ENCODE measurements around the gene PPCDC. TPM values are rescaled to one million over a fixed set of nuclear protein-coding genes. Genes with fewer than 3 reads are reported as not detected.
A peak's percentile ranks its signal among the peaks of the same experiment; 100 is the strongest.

PPCDC gene
- total RNA-seq, 2 experiments from 2014 or later, result 27.3 to 29.1 TPM

DNA sequence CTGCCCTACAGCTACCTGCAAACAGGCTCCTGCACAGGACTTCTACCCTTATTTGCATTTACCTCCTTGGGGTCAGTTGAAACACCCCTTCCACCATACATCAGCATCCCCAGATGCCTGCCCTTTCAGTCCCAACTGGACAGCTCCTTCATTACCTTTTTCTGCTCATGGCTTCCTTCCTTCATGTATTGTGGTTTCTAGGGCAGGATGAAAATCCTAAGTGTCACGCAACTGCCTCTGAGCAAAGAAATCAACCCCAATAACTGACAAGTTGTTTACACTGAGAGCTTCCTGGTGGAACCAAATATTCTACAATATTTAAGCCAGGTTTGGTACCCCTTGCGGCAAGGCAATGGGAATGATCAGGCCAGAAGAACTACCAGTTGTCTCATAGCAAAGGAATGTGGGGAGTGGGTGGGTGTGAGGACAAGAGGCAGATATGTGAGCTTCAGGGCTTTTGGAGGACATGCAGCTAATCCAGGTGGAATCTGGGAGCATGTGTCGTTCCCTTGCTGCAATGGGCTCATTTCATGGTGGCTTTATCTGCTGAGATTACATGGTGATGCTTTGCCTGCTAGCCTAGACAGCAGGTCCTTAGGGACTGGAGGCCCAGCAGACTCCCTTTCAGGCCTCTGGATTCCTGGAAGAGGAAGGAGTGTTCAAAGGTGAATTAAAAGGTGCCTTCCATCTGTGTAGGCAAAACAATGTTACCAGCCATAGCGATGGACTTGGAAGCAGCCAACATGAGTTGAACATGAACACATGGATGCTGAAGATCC is 34.9 kb downstream of the PPCDC start:
- no peak overlapping the region for H3K4me3 Mint-ChIP-seq
- ChIA-PET POLR2A (interaction anchor here (0.9 to 1.5 kb wide), 2 partner anchors 9 to 16 kb away, joined by 3 to 8 read pairs; no protein-coding TSS in a partner anchor), CTCF (interaction anchor here (1.4 to 2.1 kb wide), 3 partner anchors 9 to 118 kb away, joined by 4 to 7 read pairs (median 6); no protein-coding TSS in a partner anchor)
- H3K27me3 Mint-ChIP-seq (ENCODE audit: low read depth), result peaks cover 1% of the 10 kb centered on the region
- no peak for ATAC-seq
- DNase-seq, result no peak
- H3K9me3 Mint-ChIP-seq (ENCODE audit: insufficient read depth), result no peaks in the 10 kb centered on the region
- peak overlapping the region; percentile 23 for H3K27ac Mint-ChIP-seq
- H3K36me3 Mint-ChIP-seq (ENCODE audit: low read depth), result peaks cover 4% of the 10 kb centered on the region
- peaks cover 42% of the 10 kb centered on the region for H3K4me1 Mint-ChIP-seq (ENCODE audit: low read depth)

DNA sequence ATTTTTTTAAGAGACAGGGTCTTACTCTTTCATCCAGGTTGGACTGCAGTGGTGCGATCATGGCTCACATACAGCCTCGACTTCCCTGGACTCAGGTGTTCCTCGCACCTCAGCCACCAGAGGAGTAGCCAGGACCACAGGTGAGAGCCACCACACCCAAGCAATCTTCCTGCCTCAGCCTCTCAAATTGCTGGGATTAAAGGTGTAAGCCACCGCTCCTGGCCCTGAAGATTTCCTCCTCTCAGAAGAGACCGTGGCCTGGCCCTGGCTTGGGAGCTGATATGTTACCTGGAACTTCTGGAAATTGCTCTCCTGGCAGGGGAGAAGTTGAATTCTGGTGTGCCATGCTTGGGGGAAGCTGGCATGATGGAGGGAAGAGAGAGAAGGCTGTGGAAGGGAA is 36.2 kb downstream of the PPCDC start:
- H3K36me3 Mint-ChIP-seq (ENCODE audit: low read depth), result peaks cover 10% of the 10 kb centered on the region
- H3K4me3 Mint-ChIP-seq, result no peak overlapping the region
- H3K27me3 Mint-ChIP-seq (ENCODE audit: low read depth), result peaks cover 2% of the 10 kb centered on the region
- DNase-seq, result no peak
- peaks cover 40% of the 10 kb centered on the region for H3K4me1 Mint-ChIP-seq (ENCODE audit: low read depth)
- H3K27ac Mint-ChIP-seq, result no peak overlapping the region
- H3K9me3 Mint-ChIP-seq (ENCODE audit: insufficient read depth), result no peaks in the 10 kb centered on the region
- ChIA-PET CTCF (no interaction called here), POLR2A (no interaction called here)
- no peak for ATAC-seq

DNA sequence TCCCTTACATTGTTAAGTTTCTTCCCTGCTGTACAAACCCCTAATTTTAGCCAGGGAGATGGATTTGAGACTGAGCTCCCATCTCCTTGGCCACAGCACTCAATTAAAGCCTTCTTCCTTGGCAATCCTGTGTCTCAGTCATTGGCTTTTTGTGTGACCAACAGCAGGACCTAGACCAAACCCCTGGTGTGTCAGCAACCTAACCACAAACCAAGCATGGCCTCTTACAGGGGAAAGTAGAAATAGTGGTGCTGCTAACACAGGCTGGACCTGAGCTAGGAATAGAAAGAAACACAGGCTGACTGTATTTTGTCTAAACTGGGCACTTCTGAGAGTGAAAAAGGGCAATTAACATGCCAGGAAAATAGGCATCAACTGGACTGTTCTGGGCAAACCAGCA is 37.9 kb downstream of the PPCDC start:
- ChIA-PET POLR2A (no interaction called here), CTCF (interaction anchor here (0.9 to 2.1 kb wide), 3 partner anchors 13 to 32 kb away, joined by 3 to 13 read pairs (median 3); no protein-coding TSS in a partner anchor)
- DNase-seq (peak; percentile 43), ATAC-seq (peak; percentile 53)
- Mint-ChIP-seq H3K36me3 (ENCODE audit: low read depth) (peaks cover 21% of the 10 kb centered on the region), H3K4me3 (no peak overlapping the region), H3K4me1 (ENCODE audit: low read depth) (peaks cover 52% of the 10 kb centered on the region), H3K27me3 (ENCODE audit: low read depth) (peaks cover 2% of the 10 kb centered on the region), H3K27ac (peak overlapping the region; percentile 40), H3K9me3 (ENCODE audit: insufficient read depth) (peaks cover under 1% of the 10 kb centered on the region)

GRCh38 chr15:75062706-75063105 is 39.3 kb downstream of the PPCDC start:
- no peak for DNase-seq
- Mint-ChIP-seq H3K4me3 (no peak overlapping the region), H3K36me3 (ENCODE audit: low read depth) (peaks cover 30% of the 10 kb centered on the region), H3K9me3 (ENCODE audit: insufficient read depth) (peaks cover 4% of the 10 kb centered on the region), H3K27me3 (ENCODE audit: low read depth) (peaks cover 2% of the 10 kb centered on the region), H3K4me1 (ENCODE audit: low read depth) (peaks cover 65% of the 10 kb centered on the region), H3K27ac (peak overlapping the region; percentile 10)
- CTCF ChIA-PET, result no interaction called here
- no peak for ATAC-seq
- POLR2A ChIA-PET, result no interaction called here

DNA sequence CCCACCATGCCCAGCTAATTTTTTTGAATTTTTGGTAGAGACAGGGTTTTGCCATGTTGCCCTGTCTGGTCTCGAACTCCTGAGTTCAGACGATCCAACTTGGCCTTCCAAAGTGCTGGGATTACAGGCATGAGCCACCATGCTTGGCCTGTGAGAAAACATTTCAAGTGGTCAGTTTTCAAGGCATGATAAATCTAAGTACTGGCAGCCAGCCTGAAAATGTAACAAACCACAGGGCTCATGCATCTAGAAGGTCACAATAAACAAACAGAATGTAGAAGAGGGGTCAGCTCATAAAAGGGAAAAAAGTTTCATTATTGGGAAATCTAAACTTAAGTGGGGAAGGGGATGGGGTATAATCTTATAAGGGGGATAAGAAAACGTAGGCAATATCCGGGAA is 39.9 kb downstream of the PPCDC start:
- Mint-ChIP-seq H3K27ac (no peak overlapping the region), H3K36me3 (ENCODE audit: low read depth) (peaks cover 33% of the 10 kb centered on the region), H3K4me1 (ENCODE audit: low read depth) (peaks cover 65% of the 10 kb centered on the region), H3K4me3 (no peak overlapping the region), H3K9me3 (ENCODE audit: insufficient read depth) (peaks cover 4% of the 10 kb centered on the region), H3K27me3 (ENCODE audit: low read depth) (peaks cover 2% of the 10 kb centered on the region)
- ChIA-PET POLR2A (no interaction called here), CTCF (no interaction called here)
- ATAC-seq, result no peak
- DNase-seq, result no peak

DNA sequence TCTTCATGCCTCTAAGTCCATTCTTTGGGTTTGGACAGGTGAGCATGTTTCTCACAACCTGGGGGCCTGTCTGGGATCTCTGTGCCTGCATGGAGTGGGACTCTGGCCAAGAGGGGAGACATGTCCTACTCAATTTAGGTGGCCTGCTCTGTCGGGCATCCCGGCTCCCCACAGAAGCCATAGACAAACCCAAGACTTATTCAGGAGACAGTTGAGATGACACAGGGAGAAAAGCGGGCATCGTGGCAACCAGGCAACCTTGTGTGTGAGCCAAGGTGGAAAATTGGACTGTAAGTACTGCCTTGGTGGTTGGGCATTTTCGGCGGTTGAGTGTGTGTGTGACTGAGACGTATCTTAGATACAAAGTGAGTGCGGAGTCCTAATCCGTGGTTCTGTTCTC is 40.5 kb downstream of the PPCDC start:
- ATAC-seq (no peak), DNase-seq (no peak)
- Mint-ChIP-seq H3K27me3 (ENCODE audit: low read depth) (peaks cover 2% of the 10 kb centered on the region), H3K36me3 (ENCODE audit: low read depth) (peaks cover 37% of the 10 kb centered on the region), H3K4me1 (ENCODE audit: low read depth) (peaks cover 67% of the 10 kb centered on the region), H3K4me3 (no peak overlapping the region), H3K27ac (no peak overlapping the region), H3K9me3 (ENCODE audit: insufficient read depth) (peaks cover 4% of the 10 kb centered on the region)
- ChIA-PET CTCF (no interaction called here), POLR2A (no interaction called here)

GRCh38 chr15:75064846-75065245 is 41.5 kb downstream of the PPCDC start:
- Mint-ChIP-seq H3K9me3 (ENCODE audit: insufficient read depth) (peaks cover 4% of the 10 kb centered on the region), H3K27me3 (ENCODE audit: low read depth) (peaks cover 2% of the 10 kb centered on the region), H3K4me3 (no peak overlapping the region), H3K27ac (no peak overlapping the region), H3K4me1 (ENCODE audit: low read depth) (peaks cover 74% of the 10 kb centered on the region), H3K36me3 (ENCODE audit: low read depth) (peaks cover 37% of the 10 kb centered on the region)
- CTCF ChIA-PET, result interaction anchor here (1.3 to 3.6 kb wide), 3 partner anchors 35 to 136 kb away, joined by 3 to 14 read pairs (median 6); partner anchors contain the start of gene C15orf39
- ATAC-seq, result no peak
- DNase-seq, result no peak
- POLR2A ChIA-PET, result interaction anchor here (1.3 kb wide), 1 partner anchor 21 kb away, joined by 3 read pairs; no protein-coding TSS in a partner anchor

DNA sequence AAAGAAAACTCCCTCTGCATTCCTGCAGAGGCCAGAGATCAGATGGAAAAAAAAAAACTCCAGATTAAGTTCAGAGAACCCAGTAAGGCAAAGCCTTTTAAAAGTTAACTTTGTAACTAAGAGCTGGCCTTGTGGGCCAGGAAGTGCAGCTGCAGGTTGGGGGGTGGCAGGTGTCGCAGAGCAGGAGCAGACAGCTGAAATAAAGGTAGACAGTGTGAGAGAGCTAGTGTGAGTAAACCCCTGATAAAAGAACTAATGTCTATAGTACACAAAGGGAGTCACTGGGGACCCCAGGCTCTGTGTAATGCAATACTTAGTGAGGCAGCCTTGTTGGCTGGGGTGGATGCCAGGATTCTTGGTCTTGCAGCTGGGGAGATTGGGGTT is 42.1 kb downstream of the PPCDC start:
- no peak for DNase-seq
- Mint-ChIP-seq H3K4me3 (no peak overlapping the region), H3K27ac (peak overlapping the region; percentile 32), H3K27me3 (ENCODE audit: low read depth) (peaks cover 2% of the 10 kb centered on the region), H3K36me3 (ENCODE audit: low read depth) (peaks cover 37% of the 10 kb centered on the region), H3K9me3 (ENCODE audit: insufficient read depth) (peaks cover 4% of the 10 kb centered on the region), H3K4me1 (ENCODE audit: low read depth) (peaks cover 74% of the 10 kb centered on the region)
- no peak for ATAC-seq
- ChIA-PET POLR2A (interaction anchor here (1.3 to 2.4 kb wide), 3 partner anchors 20 to 136 kb away, joined by 3 to 9 read pairs (median 3); partner anchors contain the start of gene C15orf39), CTCF (interaction anchor here (0.7 to 3.6 kb wide), 5 partner anchors 29 to 139 kb away, joined by 3 to 14 read pairs (median 3); partner anchors contain the start of gene C15orf39)

- DNase-seq, result no peak
- H3K9me3 Mint-ChIP-seq (ENCODE audit: insufficient read depth), result peaks cover 4% of the 10 kb centered on the region
- H3K27me3 Mint-ChIP-seq (ENCODE audit: low read depth), result peaks cover 2% of the 10 kb centered on the region
- H3K4me3 Mint-ChIP-seq, result no peak overlapping the region
- peaks cover 69% of the 10 kb centered on the region for H3K4me1 Mint-ChIP-seq (ENCODE audit: low read depth)
- ChIA-PET CTCF (interaction anchor here (0.7 to 3.6 kb wide), 7 partner anchors 8 to 138 kb away, joined by 3 to 14 read pairs (median 3); partner anchors contain the start of gene C15orf39), POLR2A (interaction anchor here (0.6 to 2.4 kb wide), 7 partner anchors 21 to 598 kb away, joined by 3 to 9 read pairs (median 3); partner anchors contain the start of genes C15orf39 and PPCDC)
- peak overlapping the region; percentile 89 for H3K27ac Mint-ChIP-seq
- ATAC-seq, result no peak
- peaks cover 37% of the 10 kb centered on the region for H3K36me3 Mint-ChIP-seq (ENCODE audit: low read depth)
These were observed 42.6 kb downstream of the PPCDC start for GRCh38 chr15:75065851-75066509.

- POLR2A ChIA-PET, result interaction anchor here (0.8 to 2.4 kb wide), 9 partner anchors 9 to 134 kb away, joined by 3 to 10 read pairs (median 6); partner anchors contain the start of genes C15orf39 and PPCDC
- Mint-ChIP-seq H3K27ac (peak overlapping the region; percentile 89), H3K36me3 (ENCODE audit: low read depth) (peaks cover 37% of the 10 kb centered on the region), H3K4me3 (peak overlapping the region; percentile 44), H3K4me1 (ENCODE audit: low read depth) (peaks cover 59% of the 10 kb centered on the region), H3K9me3 (ENCODE audit: insufficient read depth) (peaks cover 4% of the 10 kb centered on the region), H3K27me3 (ENCODE audit: low read depth) (peaks cover 2% of the 10 kb centered on the region)
- CTCF ChIA-PET, result interaction anchor here (0.6 to 3.6 kb wide), 12 partner anchors 9 to 137 kb away, joined by 3 to 15 read pairs (median 6); partner anchors contain the start of gene C15orf39
- DNase-seq (peak; percentile 84), ATAC-seq (peak; percentile 72)
These were observed 43.9 kb downstream of the PPCDC start for GRCh38 chr15:75067123-75067830.

DNA sequence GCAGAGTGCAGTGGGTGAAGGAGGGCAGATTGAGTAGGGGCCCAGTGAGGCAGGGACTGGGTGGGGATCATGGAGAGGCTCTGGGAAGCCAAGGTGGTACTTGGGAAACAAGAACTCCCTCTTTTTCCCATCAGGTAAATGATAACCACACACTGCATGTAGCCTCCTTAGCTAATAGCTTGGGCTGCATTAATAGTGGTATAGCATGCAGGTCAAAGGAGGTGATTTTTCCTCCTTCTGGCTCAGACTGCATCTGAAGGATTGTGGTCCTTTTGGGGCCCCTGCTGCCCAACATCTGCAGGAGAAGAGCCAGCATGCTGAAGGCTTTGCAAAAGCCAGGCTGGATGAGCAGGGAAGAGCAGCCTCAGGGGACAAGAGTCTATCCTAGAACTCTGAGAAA is 45.4 kb downstream of the PPCDC start:
- Mint-ChIP-seq H3K27me3 (ENCODE audit: low read depth) (no peaks in the 10 kb centered on the region), H3K27ac (peak overlapping the region; percentile 52), H3K4me1 (ENCODE audit: low read depth) (peaks cover 58% of the 10 kb centered on the region), H3K36me3 (ENCODE audit: low read depth) (peaks cover 38% of the 10 kb centered on the region), H3K4me3 (no peak overlapping the region), H3K9me3 (ENCODE audit: insufficient read depth) (peaks cover 4% of the 10 kb centered on the region)
- ATAC-seq (no peak), DNase-seq (no peak)
- ChIA-PET CTCF (interaction anchor here (0.8 to 2.9 kb wide), 4 partner anchors 40 to 291 kb away, joined by 3 to 15 read pairs (median 4); no protein-coding TSS in a partner anchor), POLR2A (interaction anchor here (1.2 kb wide), 1 partner anchor 26 kb away, joined by 3 read pairs; no protein-coding TSS in a partner anchor)
